ENCODE measurements around the gene UBR3.
"Not testable (repeated sequence)": the region's sequence is repeated elsewhere in the genome, so short reads cannot be mapped to it uniquely, and the experiment has no call there.

The UBR3 gene

GRCh38 chr2:169868951-169869350, 41.7 kb downstream of the UBR3 start:
- no peak for DNase-seq

GRCh38 chr2:169871369-169871768, 44.1 kb downstream of the UBR3 start:
- DNase-seq: not testable (repeated sequence)

- DNase-seq: no peak
These were observed 44.7 kb downstream of the UBR3 start for GRCh38 chr2:169871994-169872393.

GRCh38 chr2:169877398-169877797, 50.1 kb downstream of the UBR3 start:
- peak in 1 of 2 experiments; percentile 7 for DNase-seq

GRCh38 chr2:169887120-169887519, 59.9 kb downstream of the UBR3 start:
- DNase-seq: no peak

- peak in 1 of 2 experiments; percentile 35 for DNase-seq
These were observed 64.5 kb downstream of the UBR3 start for GRCh38 chr2:169891593-169892298.

- DNase-seq: no peak
These were observed 65.7 kb downstream of the UBR3 start for GRCh38 chr2:169892951-169893350.

GRCh38 chr2:169895294-169895985, 68.2 kb downstream of the UBR3 start:
- DNase-seq: no peak

GRCh38 chr2:169897834-169898233, 70.6 kb downstream of the UBR3 start:
- DNase-seq: no peak

GRCh38 chr2:169900103-169900502, 72.8 kb downstream of the UBR3 start:
- not testable (repeated sequence) for DNase-seq

GRCh38 chr2:169900686-169901085, 73.4 kb downstream of the UBR3 start:
- no peak for DNase-seq

GRCh38 chr2:169906731-169907130, 79.5 kb downstream of the UBR3 start:
- no peak for DNase-seq

- no peak for DNase-seq
These were observed 82.1 kb downstream of the UBR3 start for GRCh38 chr2:169909376-169909775.

GRCh38 chr2:169910109-169910799, 83.0 kb downstream of the UBR3 start:
- DNase-seq: no peak

GRCh38 chr2:169911119-169911518, 83.9 kb downstream of the UBR3 start:
- no peak for DNase-seq

- no peak for DNase-seq
These were observed 89.4 kb downstream of the UBR3 start for GRCh38 chr2:169916623-169917022.

- no peak for DNase-seq
These were observed 96.7 kb downstream of the UBR3 start for GRCh38 chr2:169923977-169924376.

GRCh38 chr2:169925968-169926367, 98.7 kb downstream of the UBR3 start:
- no peak for DNase-seq

GRCh38 chr2:169928463-169928864, 101.2 kb downstream of the UBR3 start:
- DNase-seq: peak; percentile 46 to 49

- DNase-seq: peak; percentile 34 to 40
These were observed 106.0 kb downstream of the UBR3 start for GRCh38 chr2:169933124-169933711.

GRCh38 chr2:169936652-169937051, 109.4 kb downstream of the UBR3 start:
- DNase-seq: not testable (repeated sequence)

- no peak for DNase-seq
These were observed 118.3 kb downstream of the UBR3 start for GRCh38 chr2:169945515-169945914.

GRCh38 chr2:169946092-169946491, 118.8 kb downstream of the UBR3 start:
- no peak for DNase-seq
